Smooth muscle cell of the brain vasculature (primary cell): ENCODE measurements around the gene TAF6.

ENCODE experiments used
- DNase-seq: peaks from one replicate; pipeline ENCODE4 v3.0.0-alpha.2; 2012; ENCODE audit warnings: low read depth, low spot score

Gene TAF6

DNA sequence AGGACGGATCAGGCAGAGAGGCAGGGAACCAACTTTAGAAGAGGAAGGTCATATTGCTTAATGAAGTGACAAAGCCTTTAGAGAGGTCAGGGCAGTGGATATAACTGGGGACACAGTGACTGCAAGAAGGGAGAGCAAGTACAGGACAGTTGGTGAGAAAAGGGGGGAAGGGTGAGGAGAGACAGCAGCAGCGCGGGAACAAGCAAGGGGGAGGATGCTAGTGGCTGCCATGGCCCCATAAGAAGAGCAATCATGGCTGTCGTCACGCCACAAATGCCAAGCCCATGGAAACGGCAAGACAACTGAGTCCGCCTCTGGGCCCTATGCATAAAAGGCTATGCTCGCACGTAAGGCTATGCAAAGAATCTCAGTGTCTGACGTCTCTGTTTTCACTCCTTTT is 46.7 kb downstream of the TAF6 start:
- DNase-seq: no peak

DNA sequence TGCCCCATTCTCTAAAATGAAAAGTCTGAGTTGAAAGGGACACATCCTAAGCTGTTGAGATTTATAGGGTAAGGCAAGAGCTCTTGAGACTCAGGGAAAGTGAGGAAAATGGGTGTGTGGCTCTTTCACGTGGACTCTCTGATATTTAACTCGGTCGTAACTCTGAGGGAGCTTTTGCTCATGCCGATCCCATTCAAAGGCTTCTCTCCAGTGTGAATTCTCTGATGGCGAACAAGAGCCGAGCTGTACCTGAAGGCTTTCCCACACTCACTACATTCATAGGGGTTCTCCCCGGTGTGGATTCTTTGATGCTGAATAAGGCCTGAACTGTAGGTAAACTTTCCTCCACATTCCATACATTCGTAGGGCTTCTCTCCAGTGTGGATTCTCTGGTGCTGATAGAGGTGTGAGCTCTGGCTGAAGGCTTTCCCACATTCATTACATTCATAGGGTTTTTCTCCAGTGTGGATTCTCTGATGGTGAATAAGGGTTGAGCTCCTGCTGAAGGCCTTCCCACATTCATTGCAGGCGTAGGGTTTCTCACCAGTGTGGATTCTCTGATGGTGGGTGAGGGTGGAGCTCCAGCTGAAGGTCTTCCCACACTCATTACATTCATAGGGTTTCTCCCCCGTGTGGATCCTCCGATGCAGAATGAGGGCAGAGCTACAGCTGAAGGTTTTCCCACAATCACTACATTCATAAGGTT is 48.0 kb downstream of the TAF6 start:
- DNase-seq: no peak

DNA sequence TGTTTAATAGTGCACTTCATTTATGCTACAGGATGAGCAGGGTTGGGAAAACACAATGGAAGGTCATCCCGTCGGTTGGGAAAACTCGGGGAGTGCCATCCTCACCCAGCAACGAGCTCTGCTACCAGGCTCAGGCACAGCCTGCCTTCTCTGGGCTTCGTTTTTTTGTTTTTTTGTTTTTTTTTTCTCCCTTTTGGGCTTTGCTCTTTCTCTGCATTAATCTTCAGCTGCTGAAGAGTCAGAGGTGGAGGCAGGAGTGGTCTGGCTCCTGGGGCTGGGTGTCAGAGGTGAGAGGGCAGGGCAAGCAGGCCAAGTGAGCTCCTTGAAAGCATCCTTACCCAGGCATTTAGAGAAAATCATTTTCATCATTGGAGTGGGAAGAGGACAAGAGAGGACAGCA is 49.2 kb downstream of the TAF6 start:
- DNase-seq: no peak

DNA sequence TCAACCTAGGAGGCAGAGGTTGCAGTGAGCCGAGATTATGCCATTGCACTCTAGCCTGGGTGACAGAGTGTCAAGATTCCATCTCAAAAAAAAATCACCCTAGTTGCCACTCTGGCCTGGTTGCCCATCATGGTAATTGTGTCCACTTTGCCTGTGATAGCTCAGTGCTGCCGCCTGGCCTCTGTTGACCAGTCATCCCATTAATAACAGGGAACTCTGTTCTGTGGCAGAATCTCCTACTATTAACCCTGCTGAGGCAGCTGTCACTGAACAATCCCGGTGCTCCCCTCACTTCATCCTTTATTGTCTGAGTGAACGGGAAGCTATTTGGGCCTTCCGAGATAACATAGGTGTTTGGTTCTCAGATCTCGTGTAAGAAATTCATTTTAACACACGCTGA is 52.2 kb downstream of the TAF6 start:
- no peak for DNase-seq

DNA sequence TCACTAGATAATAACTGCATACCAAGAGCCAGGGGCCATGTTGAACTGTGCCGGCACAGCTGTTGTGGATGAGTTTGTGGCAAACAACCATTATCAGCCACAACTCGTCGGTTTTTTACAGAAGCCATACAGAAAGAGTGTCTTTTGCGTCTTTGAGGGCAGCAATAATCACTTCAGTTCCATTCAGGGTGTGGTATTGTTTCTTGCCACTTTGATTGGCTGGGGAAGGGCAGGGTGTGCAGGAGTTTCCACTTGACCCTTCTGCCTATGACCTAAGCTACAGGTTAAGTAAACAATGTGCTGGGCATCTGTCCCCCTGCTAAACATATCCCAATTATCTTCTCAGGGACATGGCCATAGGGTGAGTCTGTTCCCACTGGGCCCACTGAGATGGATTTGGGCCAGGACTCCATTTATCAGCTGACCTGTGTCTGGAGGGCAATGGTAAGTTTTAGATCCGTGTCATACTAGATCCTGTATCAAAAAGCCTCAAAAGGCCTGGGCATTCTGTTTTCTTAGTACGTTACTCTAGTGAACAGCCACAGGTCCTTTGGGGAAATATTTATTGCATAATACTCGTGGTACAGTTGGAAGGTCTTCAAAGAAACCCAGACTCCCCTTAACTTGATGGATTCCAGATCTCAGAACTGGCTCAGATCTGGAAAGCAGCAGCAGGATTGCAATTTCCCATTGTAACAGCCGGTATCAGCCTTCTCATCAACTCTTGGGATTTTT is 53.5 kb downstream of the TAF6 start:
- DNase-seq: no peak

DNA sequence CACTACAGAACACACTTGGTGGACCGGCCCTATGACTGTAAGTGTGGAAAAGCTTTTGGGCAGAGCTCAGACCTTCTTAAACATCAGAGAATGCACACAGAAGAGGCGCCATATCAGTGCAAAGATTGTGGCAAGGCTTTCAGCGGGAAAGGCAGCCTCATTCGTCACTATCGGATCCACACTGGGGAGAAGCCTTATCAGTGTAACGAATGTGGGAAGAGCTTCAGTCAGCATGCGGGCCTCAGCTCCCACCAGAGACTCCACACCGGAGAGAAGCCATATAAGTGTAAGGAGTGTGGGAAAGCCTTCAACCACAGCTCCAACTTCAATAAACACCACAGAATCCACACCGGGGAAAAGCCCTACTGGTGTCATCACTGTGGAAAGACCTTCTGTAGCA is 55.0 kb downstream of the TAF6 start:
- DNase-seq: no peak

DNA sequence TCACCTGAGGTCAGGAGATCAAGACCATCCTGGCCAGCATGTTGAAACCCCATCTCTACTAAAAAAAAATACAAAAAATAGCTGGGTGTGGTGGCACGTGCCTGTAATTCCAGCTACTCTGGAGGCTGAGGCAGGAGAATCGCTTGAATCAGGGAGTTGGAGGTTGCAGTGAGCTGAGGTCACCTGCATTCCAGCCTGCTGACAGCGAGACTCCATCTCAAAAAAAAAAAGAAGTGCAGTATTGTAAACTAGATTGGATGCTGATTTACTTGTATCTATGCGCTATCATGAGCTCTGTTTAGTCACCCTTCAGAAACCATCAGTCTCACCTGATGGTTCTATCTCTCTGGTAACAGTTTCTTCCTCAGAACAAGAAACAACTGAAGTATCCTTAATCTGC is 55.8 kb downstream of the TAF6 start:
- DNase-seq: no peak

DNA sequence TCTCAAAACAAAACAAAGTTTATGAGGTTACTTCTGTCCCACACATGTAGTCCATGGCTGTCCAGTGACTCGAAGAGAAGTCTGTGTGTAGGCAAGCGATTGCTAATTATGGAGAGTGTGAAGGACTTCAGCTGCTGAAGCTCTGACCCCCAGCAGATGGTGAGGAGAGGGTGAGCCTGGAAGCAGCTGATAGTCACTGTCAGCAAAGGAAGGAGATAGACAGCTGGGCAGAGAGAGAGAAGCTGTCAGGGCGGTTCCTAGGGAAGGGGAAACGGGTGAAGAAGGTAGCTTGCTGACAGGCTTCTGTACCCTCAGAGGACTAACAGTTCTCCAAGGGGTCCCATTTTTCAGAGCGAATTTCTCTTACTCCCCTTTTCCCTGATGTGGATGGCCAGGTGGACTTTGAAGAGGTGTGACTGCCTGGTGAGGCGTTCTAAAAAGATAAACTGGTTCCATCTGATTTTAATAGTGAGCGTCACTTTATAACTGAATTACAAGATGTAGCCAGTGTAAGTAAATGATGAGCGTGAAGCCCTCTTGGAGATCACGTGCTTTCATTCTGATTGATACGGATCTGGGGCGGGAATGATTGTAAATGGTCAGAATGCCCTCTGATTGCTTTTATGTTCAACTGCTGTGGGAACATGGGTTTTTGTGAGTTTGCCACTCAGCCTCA is 57.5 kb downstream of the TAF6 start:
- no peak for DNase-seq

DNA sequence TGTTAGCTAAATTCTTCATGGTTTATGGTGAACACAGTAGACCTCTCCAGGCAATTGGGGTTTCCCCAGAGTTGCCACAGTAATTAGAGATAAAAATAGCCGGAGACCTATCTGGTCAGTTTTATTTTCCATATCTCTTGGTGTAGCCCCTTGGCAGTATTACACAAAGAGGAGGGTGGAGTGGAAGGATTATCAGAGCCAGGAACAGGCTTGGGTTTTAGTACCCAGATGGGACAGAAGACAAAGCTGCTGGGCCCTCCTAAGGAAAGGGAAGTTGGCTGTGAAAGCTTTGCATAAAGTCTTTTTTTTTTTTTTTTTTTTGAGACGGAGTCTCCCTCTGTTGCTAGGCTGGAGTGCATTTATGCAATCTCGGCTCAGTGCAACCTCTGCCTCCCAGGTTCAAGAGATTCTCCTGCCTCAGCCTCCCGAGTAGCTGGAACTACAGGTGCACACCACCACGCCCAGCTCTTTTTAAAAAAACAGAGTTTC is 59.9 kb downstream of the TAF6 start:
- no peak for DNase-seq
